ENCODE data around the gene STRA6.

The STRA6 gene

DNA sequence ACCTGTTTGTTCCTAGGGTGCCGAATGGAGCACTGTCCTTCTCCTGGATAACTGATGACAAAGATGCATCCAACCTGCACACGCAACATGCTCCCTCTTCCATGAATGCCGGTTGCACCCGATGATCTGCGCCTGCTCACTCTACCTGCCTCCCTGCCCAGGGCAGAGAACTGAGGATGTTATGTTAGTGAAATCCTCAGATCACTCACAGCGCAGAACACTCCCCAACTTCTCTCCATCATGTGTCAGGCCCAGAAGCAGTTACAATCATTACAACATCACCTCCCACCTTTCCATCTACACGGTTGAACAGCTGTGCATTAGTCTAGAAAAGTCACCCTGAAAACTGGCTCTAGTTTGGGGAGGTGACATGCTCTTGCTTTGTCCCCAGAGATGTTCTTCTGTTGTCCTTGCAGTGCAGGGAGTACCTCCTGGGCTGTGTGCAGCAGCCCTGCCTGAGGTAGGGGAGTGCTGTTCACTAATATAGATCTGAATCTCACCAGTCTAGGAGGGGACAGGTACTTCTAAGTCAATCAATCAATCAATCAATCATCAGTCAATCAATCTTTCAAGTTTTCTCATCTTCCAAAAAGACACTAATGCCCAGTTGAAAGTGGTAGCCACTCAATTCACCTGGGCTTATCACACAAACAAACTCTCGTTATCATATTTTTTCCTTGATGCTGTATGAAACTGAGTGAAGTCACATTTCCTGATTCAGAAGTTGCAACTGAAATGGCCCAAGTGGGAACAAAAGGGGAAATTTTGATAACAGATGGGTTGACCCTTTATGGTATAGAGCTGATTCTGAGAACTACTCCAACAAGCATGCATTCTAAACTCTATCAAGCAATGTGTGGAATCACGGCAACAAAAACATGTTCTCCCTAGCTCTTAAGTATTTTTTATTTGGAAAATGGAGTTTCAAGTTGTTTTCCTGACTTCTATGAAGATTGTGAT is 44.4 kb downstream of the STRA6 start:
- no peak overlapping the region for H3K9ac ChIP-seq (ENCODE audit: low read depth, low read length)
- peaks cover 4% of the 10 kb centered on the region for H3K4me1 ChIP-seq (ENCODE audit: insufficient read depth, low read length)
- no peaks in the 10 kb centered on the region for H3K36me3 ChIP-seq (ENCODE audit: insufficient read depth, low read length)
- no peaks in the 10 kb centered on the region for H3K9me3 ChIP-seq (ENCODE audit: control insufficient read depth, insufficient read depth, low read length)

DNA sequence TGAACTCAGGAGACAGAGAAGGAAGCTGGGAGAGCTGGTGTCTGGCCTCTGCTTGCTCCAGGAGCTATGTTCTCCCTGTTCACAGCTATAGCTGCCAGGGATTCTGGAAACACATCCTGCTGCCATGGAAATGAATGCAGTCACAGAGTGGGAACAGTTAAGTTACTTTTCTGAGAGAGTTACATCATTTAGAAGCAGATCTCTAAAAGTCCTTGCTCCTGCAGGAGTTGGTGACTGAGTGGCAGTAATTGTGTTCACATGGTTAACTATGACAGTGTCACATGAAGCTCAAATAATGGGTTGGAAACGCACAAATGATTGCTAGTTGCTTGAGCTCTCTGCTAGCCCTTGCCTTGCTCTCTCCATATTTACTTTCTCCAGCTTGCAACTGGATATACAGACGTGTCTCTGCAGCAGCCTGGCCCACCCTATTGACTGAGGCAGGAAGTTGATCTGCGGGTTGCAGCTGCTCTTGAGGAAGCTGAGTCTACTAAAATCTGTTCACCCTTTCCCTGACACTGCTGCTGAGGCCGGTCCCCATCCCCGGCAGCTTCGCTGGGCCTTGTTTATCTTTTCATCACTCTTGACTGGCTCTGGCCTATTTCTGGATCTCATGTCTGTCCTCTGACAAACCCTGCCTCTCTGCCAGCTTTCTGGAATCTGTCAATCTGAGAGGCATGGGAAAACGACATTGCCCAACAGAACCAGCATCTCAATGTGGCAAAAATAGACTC is 45.7 kb downstream of the STRA6 start:
- Histone ChIP-seq H3K9ac (ENCODE audit: low read depth, low read length) (no peak overlapping the region), H3K9me3 (ENCODE audit: control insufficient read depth, insufficient read depth, low read length) (no peaks in the 10 kb centered on the region), H3K4me1 (ENCODE audit: insufficient read depth, low read length) (peaks cover 4% of the 10 kb centered on the region), H3K36me3 (ENCODE audit: insufficient read depth, low read length) (no peaks in the 10 kb centered on the region)

DNA sequence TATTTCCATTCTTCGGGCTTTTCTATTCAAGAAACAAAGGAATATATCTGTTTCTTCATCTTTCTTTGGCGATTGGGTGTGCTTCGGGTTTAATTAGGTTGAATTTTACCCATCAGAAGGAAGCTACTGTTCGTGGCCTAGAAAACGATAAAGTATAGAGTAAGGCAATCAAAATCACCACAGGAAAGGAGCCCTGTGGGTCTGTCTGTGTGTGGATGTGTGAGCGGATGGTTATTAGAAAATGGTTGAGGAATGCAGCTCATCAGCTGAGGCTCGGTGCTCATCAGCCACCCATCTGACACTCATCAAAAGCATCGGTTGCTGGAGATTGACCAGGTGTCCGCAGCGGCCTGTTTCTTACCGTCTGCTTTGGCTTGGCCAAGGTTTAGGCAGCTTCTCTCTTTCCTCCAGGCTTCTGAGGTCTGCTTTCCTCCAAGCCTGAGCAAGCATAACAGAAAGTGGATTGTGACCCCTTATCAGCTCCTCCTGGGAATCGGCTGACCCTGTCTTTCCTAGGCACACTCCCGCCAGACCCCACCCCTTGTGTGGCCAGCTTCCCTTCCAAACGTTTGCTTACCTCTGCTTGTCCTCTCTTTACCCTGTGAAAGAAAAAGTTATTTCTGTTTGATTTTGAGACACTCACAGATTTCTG is 46.7 kb downstream of the STRA6 start:
- Histone ChIP-seq H3K4me1 (ENCODE audit: insufficient read depth, low read length) (peaks cover 4% of the 10 kb centered on the region), H3K9me3 (ENCODE audit: control insufficient read depth, insufficient read depth, low read length) (no peaks in the 10 kb centered on the region)

DNA sequence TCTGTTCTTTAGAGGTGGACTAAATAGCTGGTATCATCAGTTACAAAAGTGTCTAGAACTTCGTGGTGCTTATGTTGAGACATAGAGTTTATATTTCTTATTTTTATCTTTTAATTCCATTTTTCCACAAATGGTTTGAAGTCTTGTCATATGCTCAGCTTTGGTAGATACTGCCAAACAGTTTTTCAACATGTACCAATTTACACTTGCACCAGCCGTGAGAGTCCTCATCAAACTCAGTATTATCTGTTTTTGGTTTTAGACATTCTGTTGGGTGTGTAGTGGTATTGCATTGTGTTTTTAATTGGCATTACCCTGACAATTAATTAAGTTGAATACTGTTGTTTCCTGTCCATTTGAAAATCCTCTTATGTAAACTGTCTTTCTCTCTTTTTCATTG is 55.5 kb downstream of the STRA6 start:
- Histone ChIP-seq H3K9me3 (ENCODE audit: control insufficient read depth, insufficient read depth, low read length) (peaks cover 8% of the 10 kb centered on the region), H3K4me1 (ENCODE audit: insufficient read depth, low read length) (peaks cover 7% of the 10 kb centered on the region), H3K36me3 (ENCODE audit: insufficient read depth, low read length) (no peaks in the 10 kb centered on the region), H3K9ac (ENCODE audit: low read depth, low read length) (no peak overlapping the region)

More for the DNA sequence above, 46.7 kb downstream of the STRA6 start:
- no peak overlapping the region for H3K9ac ChIP-seq (ENCODE audit: low read depth, low read length)
- no peaks in the 10 kb centered on the region for H3K36me3 ChIP-seq (ENCODE audit: insufficient read depth, low read length)

DNA sequence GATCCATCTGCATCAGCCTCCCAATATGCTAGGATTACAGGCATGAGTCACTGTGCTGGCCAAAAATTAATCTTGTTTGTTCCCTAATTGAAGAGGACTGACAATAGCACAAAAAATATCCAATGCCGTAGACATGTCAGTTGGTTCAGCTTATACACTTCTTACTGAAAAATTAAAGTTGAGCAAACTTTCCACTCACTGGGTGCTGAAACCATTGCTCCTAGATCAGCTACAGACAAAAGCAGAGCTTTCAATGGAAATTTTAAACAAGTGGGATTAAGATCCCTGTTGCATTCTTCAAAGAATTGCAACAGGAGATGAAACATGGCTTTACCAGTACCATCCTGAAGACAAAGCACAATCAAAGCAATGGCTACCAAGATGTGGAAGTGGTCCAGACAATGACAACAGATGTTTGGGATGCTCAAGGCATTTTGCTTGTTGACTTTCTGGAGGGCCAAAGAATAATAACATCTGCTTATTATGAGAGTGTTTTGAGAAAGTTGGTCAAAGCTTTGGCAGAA is 56.2 kb downstream of the STRA6 start:
- Histone ChIP-seq H3K4me1 (ENCODE audit: insufficient read depth, low read length) (peaks cover 13% of the 10 kb centered on the region), H3K9me3 (ENCODE audit: control insufficient read depth, insufficient read depth, low read length) (peaks cover 8% of the 10 kb centered on the region), H3K36me3 (ENCODE audit: insufficient read depth, low read length) (no peaks in the 10 kb centered on the region), H3K9ac (ENCODE audit: low read depth, low read length) (no peak overlapping the region)

DNA sequence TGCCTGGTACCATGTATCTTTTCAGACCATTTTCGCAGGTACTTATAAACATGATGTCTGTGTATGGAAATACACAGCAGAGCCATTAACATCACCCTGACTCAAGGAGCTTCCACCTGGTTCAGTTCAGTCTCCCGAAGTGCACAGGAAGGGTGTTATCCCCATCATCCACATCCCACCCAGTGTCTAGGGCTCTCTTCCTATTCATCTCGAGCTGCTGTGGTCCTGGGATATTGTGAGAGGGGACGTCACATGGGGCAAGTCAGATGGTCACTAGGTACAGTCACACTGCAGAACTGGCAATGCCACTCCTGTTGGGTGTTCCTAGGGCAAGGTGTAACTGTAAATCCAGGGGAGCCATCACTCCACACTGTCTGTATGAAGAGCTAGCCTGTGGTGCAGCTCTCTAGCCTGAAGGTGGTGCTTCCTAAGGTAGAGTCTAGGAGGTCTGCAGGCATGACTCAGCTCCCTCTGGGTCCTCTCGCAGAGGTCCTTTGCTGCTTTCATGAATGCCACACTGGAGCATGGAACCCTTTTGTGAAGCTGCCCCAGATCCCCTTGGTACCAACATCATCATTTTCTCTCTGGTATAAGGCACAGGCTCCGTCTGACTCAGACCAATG is 58.3 kb downstream of the STRA6 start:
- peaks cover 8% of the 10 kb centered on the region for H3K9me3 ChIP-seq (ENCODE audit: control insufficient read depth, insufficient read depth, low read length)
- H3K4me1 ChIP-seq (ENCODE audit: insufficient read depth, low read length): peaks cover 24% of the 10 kb centered on the region
- no peaks in the 10 kb centered on the region for H3K36me3 ChIP-seq (ENCODE audit: insufficient read depth, low read length)
- no peak overlapping the region for H3K9ac ChIP-seq (ENCODE audit: low read depth, low read length)

DNA sequence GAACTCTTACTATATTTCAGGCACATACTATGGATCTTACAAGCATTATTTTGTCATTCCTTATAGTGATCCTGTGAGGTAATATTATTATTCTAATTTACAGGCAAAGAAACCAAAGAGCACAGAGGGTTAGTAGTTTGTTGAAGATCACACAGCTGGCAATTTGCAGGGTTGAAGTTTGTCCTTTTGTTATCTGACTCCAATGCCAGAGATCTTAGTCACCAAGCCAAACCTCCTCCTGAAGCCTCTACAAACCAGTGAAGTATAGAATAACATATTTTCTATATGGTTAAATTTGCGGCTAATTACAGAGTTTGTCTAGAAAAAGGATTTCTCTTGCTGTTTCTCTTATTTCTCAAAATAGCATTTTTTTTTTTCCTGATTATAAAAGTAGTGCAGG is 61.0 kb downstream of the STRA6 start:
- Histone ChIP-seq H3K36me3 (ENCODE audit: insufficient read depth, low read length) (no peaks in the 10 kb centered on the region), H3K4me1 (ENCODE audit: insufficient read depth, low read length) (peaks cover 34% of the 10 kb centered on the region), H3K9ac (ENCODE audit: low read depth, low read length) (no peak overlapping the region), H3K9me3 (ENCODE audit: control insufficient read depth, insufficient read depth, low read length) (peaks cover 2% of the 10 kb centered on the region; the same call in 1 of the 2 replicates)

DNA sequence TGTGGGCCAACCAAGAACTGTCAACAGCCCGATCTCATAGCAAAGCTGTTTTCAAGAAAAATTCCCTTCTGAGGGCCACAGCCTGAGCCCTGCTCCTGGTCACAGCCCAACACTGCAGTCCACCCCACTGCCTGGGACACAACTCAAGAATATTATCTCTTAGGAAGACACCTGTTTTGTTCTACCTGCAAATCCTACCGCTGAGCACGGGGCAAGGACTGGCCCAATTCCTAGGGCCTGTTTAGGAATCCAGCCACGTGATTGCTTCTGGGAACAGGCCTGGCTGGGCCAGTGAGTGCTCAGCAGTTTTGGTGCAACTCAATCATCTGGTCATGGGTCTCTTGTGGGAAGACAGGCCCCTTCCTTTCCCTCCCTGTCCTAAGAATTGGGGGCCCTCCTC is 63.9 kb downstream of the STRA6 start:
- Histone ChIP-seq H3K9me3 (ENCODE audit: control insufficient read depth, insufficient read depth, low read length) (no peaks in the 10 kb centered on the region), H3K36me3 (ENCODE audit: insufficient read depth, low read length) (no peaks in the 10 kb centered on the region), H3K4me1 (ENCODE audit: insufficient read depth, low read length) (peaks cover 27% of the 10 kb centered on the region), H3K9ac (ENCODE audit: low read depth, low read length) (no peak overlapping the region)

DNA sequence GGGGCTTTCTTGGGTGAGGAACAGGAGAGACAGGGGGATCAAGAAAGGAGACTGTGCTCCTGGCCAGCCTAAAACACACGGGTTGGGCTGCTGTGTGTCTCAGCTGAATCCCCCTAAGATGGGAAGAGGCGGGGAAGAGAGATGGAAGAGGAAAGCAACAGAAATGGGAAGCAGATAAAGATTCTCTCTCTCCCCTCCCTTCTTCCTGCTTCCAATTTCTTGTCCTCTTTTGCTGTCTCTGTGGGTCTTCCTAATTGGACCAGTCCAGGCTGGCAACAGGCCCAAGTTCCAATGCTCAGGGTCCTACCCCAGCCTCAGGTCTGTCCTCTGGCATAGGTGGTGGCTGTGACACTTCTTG is 65.1 kb downstream of the STRA6 start:
- no peak overlapping the region for H3K9ac ChIP-seq (ENCODE audit: low read depth, low read length)
- peaks cover 27% of the 10 kb centered on the region for H3K4me1 ChIP-seq (ENCODE audit: insufficient read depth, low read length)
- no peaks in the 10 kb centered on the region for H3K36me3 ChIP-seq (ENCODE audit: insufficient read depth, low read length)
- no peaks in the 10 kb centered on the region for H3K9me3 ChIP-seq (ENCODE audit: control insufficient read depth, insufficient read depth, low read length)

DNA sequence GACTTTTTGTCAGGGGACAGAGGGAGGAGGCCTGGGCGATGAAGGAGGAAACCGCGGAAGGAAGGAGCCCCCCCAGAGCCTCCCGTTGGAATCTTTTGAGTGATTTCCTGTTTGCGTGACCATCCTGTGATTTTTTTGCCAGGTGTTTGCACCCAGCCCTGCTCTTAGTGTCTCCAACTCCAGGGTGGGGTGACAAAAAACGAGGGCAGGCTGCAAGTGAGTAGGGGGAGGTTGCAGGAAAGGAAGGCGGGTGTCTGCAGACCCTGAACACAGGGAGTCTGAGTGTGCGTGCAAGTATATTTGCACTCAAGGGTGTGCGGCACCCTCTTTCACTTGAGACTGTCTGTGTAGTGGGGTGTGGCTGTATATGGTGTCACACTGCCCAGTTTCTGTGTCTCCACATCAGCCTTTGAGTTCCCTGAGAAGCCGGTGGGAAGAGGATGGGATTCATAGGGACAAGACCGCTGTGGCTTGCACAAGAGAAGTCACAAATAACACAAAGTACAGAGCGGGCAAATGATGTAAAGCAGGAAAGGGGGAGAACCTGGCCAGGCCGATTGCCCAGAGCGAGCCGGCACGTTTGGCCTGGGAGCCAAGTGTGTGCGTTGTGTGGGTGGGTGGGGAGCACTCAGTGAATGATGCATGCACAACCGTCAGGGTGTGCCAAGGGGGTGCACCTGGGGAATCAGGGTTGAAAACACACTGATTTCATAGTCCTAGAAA is 65.6 kb downstream of the STRA6 start:
- H3K36me3 ChIP-seq (ENCODE audit: insufficient read depth, low read length): no peaks in the 10 kb centered on the region
- peaks cover 27% of the 10 kb centered on the region for H3K4me1 ChIP-seq (ENCODE audit: insufficient read depth, low read length)
- no peaks in the 10 kb centered on the region; the same call in 1 of the 2 replicates for H3K9me3 ChIP-seq (ENCODE audit: control insufficient read depth, insufficient read depth, low read length)
- peak overlapping the region; percentile 59 for H3K9ac ChIP-seq (ENCODE audit: low read depth, low read length)

DNA sequence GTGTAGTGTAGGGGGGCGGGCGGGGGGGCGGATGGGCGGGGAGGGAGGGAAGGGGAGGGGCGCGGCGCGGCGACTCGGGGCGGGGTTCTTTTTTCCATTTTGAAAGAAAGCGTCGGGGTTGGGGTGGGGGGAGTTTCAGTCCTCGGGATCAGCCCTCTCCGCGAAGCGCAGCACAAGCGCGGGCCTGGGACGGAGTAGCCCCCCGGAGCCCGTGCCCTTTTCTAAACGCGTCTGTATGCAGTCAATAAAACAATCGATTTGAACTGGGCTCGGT is 66.1 kb downstream of the STRA6 start:
- Histone ChIP-seq H3K9me3 (ENCODE audit: control insufficient read depth, insufficient read depth, low read length) (no peaks in the 10 kb centered on the region; the same call in 1 of the 2 replicates), H3K9ac (ENCODE audit: low read depth, low read length) (peak overlapping the region; percentile 59), H3K4me1 (ENCODE audit: insufficient read depth, low read length) (peaks cover 23% of the 10 kb centered on the region), H3K36me3 (ENCODE audit: insufficient read depth, low read length) (no peaks in the 10 kb centered on the region)

DNA sequence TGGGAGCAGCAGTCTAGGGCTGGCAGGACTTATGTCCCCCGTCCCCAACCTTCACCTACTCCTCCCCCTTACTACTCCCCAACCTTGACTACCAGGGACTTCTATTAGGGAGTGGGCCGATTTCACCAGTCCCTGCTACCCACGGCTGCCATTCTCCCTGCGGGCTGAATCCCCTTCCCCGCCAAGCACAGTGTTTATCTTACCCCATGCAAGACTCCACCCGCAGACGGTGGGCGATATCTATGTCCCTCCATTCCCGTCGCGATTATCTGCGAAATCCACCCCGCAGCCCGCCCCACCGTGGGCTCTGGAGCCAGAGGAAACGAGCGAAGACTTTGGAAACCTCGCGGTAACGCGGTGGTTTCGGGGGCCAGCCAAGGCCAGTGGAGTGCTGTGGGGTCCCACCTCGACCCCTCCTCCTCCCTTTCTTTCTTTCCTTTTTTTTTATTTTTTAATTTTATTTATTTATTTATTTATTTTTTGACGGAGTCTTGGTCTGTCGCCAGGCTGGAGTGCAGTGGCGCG is 67.5 kb downstream of the STRA6 start:
- H3K9ac ChIP-seq (ENCODE audit: low read depth, low read length): peak overlapping the region; percentile 84; the same call in 1 of the 2 replicates
- H3K36me3 ChIP-seq (ENCODE audit: insufficient read depth, low read length): no peaks in the 10 kb centered on the region
- H3K9me3 ChIP-seq (ENCODE audit: control insufficient read depth, insufficient read depth, low read length): no peaks in the 10 kb centered on the region; the same call in 1 of the 2 replicates
- peaks cover 15% of the 10 kb centered on the region for H3K4me1 ChIP-seq (ENCODE audit: insufficient read depth, low read length)

DNA sequence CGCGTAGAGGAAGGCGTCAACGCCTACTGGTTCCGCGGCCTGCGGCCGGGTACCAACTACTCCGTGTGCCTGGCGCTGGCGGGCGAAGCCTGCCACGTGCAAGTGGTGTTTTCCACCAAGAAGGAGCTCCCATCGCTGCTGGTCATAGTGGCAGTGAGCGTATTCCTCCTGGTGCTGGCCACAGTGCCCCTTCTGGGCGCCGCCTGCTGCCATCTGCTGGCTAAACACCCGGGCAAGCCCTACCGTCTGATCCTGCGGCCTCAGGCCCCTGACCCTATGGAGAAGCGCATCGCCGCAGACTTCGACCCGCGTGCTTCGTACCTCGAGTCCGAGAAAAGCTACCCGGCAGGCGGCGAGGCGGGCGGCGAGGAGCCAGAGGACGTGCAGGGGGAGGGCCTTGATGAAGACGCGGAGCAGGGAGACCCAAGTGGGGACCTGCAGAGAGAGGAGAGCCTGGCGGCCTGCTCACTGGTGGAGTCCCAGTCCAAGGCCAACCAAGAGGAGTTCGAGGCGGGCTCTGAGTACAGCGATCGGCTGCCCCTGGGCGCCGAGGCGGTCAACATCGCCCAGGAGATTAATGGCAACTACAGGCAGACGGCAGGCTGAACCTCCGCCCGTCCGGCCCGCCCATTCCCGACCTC is 68.1 kb downstream of the STRA6 start:
- H3K9ac ChIP-seq (ENCODE audit: low read depth, low read length): peak overlapping the region; percentile 25; the same call in 1 of the 2 replicates
- H3K36me3 ChIP-seq (ENCODE audit: insufficient read depth, low read length): no peaks in the 10 kb centered on the region
- H3K4me1 ChIP-seq (ENCODE audit: insufficient read depth, low read length): peaks cover 12% of the 10 kb centered on the region

More for the DNA sequence above, 68.1 kb downstream of the STRA6 start:
- H3K9me3 ChIP-seq (ENCODE audit: control insufficient read depth, insufficient read depth, low read length): no peaks in the 10 kb centered on the region; the same call in 1 of the 2 replicates
